ENCODE data around the gene UBA6. TPM values are rescaled to one million over a fixed set of nuclear protein-coding genes. Genes with fewer than 3 reads are reported as not detected.

UBA6 gene
- total and polyA plus RNA-seq, 5 donors = 3.0 to 33.4 (median 19.0) TPM

- no peak for DNase-seq
- WGBS = 91% methylated on average over 2 of the region's 2 CpGs
- H3K9me3 ChIP-seq (ENCODE audit: control insufficient read depth, low read length) = no peaks in the 10 kb centered on the region
- no peak overlapping the region for H3K4me3 ChIP-seq (ENCODE audit: low read length)
- H3K27ac ChIP-seq (ENCODE audit: low read length) = no peak overlapping the region
- no peaks in the 10 kb centered on the region for H3K27me3 ChIP-seq (ENCODE audit: control insufficient read depth, insufficient read depth)
- intact Hi-C loops (cut with DNase I) = no loop called here
- no peak for ATAC-seq
- peaks cover 2% of the 10 kb centered on the region for H3K4me1 ChIP-seq (ENCODE audit: control insufficient read depth, insufficient read depth, low read length)
Observed at GRCh38 chr4:67696061-67696460, 4.9 kb downstream of the UBA6 start.

DNA sequence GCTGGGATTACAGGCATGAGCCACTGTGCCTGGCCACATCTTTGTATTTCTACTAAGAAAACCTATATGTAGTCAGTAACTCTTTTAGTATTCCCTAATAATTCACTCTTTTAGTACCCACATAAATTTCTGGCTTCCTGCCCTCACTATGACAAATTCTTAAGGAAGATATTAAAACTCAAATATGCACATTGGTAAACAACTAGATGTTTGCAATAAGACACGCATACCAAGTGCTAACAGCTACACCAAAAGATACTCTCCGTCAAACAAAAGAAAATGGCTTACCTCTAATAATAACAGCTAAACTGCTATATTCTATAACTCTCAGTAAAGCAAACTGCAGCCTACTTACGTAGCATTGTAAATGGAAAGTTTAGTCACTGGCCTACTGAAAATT, 6.3 kb downstream of the UBA6 start:
- intact Hi-C loops (cut with DNase I) = no loop called here
- ATAC-seq (no peak), DNase-seq (no peak)
- Histone ChIP-seq H3K9me3 (ENCODE audit: control insufficient read depth, low read length) (no peaks in the 10 kb centered on the region), H3K4me1 (ENCODE audit: control insufficient read depth, insufficient read depth, low read length) (peaks cover under 1% of the 10 kb centered on the region), H3K4me3 (ENCODE audit: low read length) (no peak overlapping the region), H3K27ac (ENCODE audit: low read length) (no peak overlapping the region), H3K27me3 (ENCODE audit: control insufficient read depth, insufficient read depth) (no peaks in the 10 kb centered on the region)
- 94% methylated on average over 3 of the region's 3 CpGs for WGBS

DNA sequence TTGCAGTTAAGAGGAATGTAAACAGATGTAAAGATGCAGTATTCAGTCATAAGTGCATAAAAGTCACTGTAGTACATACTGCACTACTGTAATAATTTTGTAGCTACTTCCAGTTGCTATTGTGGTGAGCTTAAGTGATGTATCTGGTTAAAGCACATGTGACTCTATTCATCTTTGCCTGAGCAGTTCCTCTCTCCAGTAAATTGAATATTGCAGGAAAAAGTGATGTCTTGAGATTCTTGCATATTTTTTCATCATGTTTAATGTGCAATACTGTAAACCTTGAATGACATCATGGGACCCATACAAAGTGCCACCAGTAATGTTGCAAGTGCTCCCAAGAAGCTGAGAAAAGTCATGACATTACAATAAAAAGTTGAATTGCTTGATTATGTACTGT, 9.6 kb downstream of the UBA6 start:
- Histone ChIP-seq H3K4me1 (ENCODE audit: control insufficient read depth, insufficient read depth, low read length) (no peaks in the 10 kb centered on the region), H3K27ac (ENCODE audit: low read length) (no peak overlapping the region), H3K9me3 (ENCODE audit: control insufficient read depth, low read length) (no peaks in the 10 kb centered on the region), H3K27me3 (ENCODE audit: control insufficient read depth, insufficient read depth) (no peaks in the 10 kb centered on the region), H3K4me3 (ENCODE audit: low read length) (no peak overlapping the region)
- ATAC-seq (no peak), DNase-seq (no peak)
- intact Hi-C loops (cut with DNase I) = no loop called here

DNA sequence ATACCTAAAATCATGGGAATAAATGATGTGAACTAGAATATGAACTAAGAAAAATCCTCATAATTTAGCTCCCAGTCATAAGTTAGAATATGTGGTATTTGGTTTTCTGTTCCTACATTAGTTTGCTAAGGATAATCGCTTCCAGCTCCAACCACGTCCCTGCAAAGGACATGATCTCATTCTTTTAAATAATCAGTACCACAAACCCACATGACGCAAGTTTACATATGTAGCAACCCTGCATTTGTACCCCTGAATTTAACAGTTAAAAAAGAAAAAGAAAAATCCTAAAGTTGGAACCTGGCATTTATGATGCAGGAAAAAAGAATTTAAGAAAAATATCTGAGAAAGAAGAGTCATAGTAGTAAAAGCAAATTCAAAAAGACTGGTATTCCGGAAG, 13.3 kb downstream of the UBA6 start:
- intact Hi-C loops (cut with DNase I) = no loop called here
- no peaks in the 10 kb centered on the region for H3K9me3 ChIP-seq (ENCODE audit: control insufficient read depth, low read length)
- no peak for DNase-seq
- H3K4me1 ChIP-seq (ENCODE audit: control insufficient read depth, insufficient read depth, low read length) = no peaks in the 10 kb centered on the region
- 83% methylated on average over 4 of the region's 4 CpGs for WGBS
- no peaks in the 10 kb centered on the region for H3K27me3 ChIP-seq (ENCODE audit: control insufficient read depth, insufficient read depth)
- no peak overlapping the region for H3K27ac ChIP-seq (ENCODE audit: low read length)
- no peak overlapping the region for H3K4me3 ChIP-seq (ENCODE audit: low read length)
- no peak for ATAC-seq

GRCh38 chr4:67685532-67685859, 15.5 kb downstream of the UBA6 start:
- Histone ChIP-seq H3K9me3 (ENCODE audit: control insufficient read depth, low read length) (no peaks in the 10 kb centered on the region), H3K4me3 (ENCODE audit: low read length) (no peak overlapping the region), H3K27me3 (ENCODE audit: control insufficient read depth, insufficient read depth) (no peaks in the 10 kb centered on the region), H3K27ac (ENCODE audit: low read length) (no peak overlapping the region), H3K4me1 (ENCODE audit: control insufficient read depth, insufficient read depth, low read length) (no peaks in the 10 kb centered on the region)
- intact Hi-C loops (cut with DNase I) = no loop called here
- ATAC-seq (no peak), DNase-seq (no peak)
- WGBS = 97% methylated on average over 5 of the region's 5 CpGs

GRCh38 chr4:67684839-67685531, 16.0 kb downstream of the UBA6 start:
- no peaks in the 10 kb centered on the region for H3K27me3 ChIP-seq (ENCODE audit: control insufficient read depth, insufficient read depth)
- intact Hi-C loops (cut with DNase I) = no loop called here
- H3K4me3 ChIP-seq (ENCODE audit: low read length) = no peak overlapping the region
- DNase-seq = no peak
- no peaks in the 10 kb centered on the region for H3K4me1 ChIP-seq (ENCODE audit: control insufficient read depth, insufficient read depth, low read length)
- H3K9me3 ChIP-seq (ENCODE audit: control insufficient read depth, low read length) = no peaks in the 10 kb centered on the region
- no peak overlapping the region for H3K27ac ChIP-seq (ENCODE audit: low read length)
- no peak for ATAC-seq
- 99% methylated on average over 1 of the region's 1 CpG for whole genome bisulfite sequencing

DNA sequence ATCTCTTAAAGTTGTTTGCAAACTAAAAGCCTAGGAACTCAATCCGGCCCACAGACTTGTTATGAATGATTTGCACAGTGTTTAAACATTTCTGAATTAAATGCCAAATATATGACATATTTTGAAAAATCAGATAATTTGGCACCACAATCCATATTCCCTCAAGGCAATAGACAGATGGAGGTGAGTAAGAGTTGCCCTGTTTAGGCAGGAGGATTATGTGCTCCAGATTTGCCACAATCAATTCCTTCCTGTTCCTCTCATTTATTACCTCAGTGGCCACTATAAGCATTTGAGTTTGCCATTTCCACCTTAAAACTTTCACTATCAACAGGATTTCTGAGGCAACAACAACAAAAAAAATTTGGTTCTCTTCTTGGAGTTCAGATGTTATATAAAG, 18.7 kb downstream of the UBA6 start:
- Histone ChIP-seq H3K27ac (ENCODE audit: low read length) (no peak overlapping the region), H3K4me1 (ENCODE audit: control insufficient read depth, insufficient read depth, low read length) (no peaks in the 10 kb centered on the region), H3K9me3 (ENCODE audit: control insufficient read depth, low read length) (no peaks in the 10 kb centered on the region), H3K27me3 (ENCODE audit: control insufficient read depth, insufficient read depth) (no peaks in the 10 kb centered on the region), H3K4me3 (ENCODE audit: low read length) (no peak overlapping the region)
- 94% methylated on average over 1 of the region's 1 CpG for WGBS
- DNase-seq (no peak), ATAC-seq (no peak)
- intact Hi-C loops (cut with DNase I) = no loop called here

DNA sequence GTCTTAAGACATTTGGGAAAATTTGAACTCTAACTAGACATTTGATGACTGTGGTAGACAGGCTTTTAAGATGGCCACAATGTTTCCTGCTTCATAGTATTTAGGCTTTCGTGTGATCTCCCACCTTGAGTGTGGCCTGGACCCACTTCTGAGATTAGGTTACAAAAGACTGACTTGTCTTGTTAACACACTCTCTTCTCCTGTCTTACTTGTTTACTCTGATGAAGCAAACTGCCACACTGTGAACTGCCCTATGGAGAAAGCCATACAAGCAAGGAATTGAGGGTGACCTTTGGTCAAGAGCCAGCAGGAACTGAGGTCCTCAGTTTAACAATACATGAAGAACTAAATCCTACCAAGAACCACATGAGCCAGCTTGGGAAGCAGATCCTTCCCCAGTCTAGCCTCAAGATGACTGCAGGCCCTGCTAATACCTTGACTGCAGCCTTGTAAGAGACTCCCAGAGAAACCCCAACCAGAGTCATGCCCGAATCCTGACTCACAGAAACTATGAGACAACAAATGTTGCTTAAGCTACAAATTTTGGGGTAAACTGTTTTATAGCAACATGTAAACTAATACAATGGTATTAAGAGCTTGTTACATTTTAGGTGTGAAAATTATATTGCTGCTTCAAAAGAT, 20.3 kb downstream of the UBA6 start:
- H3K4me1 ChIP-seq (ENCODE audit: control insufficient read depth, insufficient read depth, low read length) = no peaks in the 10 kb centered on the region
- 95% methylated on average over 2 of the region's 2 CpGs for WGBS
- intact Hi-C loops (cut with DNase I) = no loop called here

DNA sequence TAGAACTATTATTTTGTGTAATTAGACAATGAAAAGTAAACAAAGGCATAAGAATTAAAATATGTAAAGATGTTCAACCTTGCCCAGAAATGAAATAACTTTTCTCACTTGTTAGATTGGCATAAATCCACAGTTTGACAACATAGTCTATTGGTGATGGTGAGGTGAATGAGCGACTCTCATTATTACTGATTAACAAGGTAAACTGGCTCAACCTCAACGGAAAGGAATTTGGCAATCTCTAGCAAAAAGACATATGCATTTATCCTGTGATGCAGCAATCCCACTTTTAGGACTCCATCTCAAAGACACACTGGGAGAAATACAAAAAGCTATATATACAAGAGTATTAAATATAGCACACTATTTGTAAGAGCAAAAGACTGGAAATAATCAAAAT, 22.3 kb downstream of the UBA6 start:
- DNase-seq (no peak), ATAC-seq (no peak)
- 92% methylated on average over 2 of the region's 2 CpGs for WGBS
- Histone ChIP-seq H3K4me3 (ENCODE audit: low read length) (no peak overlapping the region), H3K27ac (ENCODE audit: low read length) (no peak overlapping the region), H3K27me3 (ENCODE audit: control insufficient read depth, insufficient read depth) (no peaks in the 10 kb centered on the region), H3K9me3 (ENCODE audit: control insufficient read depth, low read length) (no peaks in the 10 kb centered on the region), H3K4me1 (ENCODE audit: control insufficient read depth, insufficient read depth, low read length) (no peaks in the 10 kb centered on the region)
- intact Hi-C loops (cut with DNase I) = no loop called here

More for the DNA sequence above, 20.3 kb downstream of the UBA6 start:
- no peaks in the 10 kb centered on the region for H3K27me3 ChIP-seq (ENCODE audit: control insufficient read depth, insufficient read depth)
- DNase-seq (no peak), ATAC-seq (no peak)
- no peak overlapping the region for H3K27ac ChIP-seq (ENCODE audit: low read length)
- H3K9me3 ChIP-seq (ENCODE audit: control insufficient read depth, low read length) = no peaks in the 10 kb centered on the region
- H3K4me3 ChIP-seq (ENCODE audit: low read length) = no peak overlapping the region

DNA sequence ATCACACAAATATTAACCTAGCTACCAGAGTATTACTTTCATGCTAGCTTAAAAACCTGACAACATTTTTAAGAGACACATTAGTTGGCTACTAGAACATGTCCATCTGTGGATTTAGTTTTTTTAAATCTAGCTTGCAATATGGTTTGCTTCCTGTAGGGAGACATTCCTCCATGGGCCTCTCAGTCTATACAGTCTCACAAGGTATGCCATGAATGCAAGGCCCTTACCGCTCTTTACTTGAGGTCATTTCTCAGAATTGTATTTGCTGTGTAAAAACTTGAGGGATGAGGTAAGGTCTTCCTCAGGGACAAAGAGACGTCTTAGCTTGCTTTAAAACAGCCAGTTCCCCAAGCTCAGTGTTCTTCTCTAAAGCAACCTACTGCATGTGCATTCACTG, 26.9 kb downstream of the UBA6 start:
- H3K4me1 ChIP-seq (ENCODE audit: control insufficient read depth, insufficient read depth, low read length) = no peaks in the 10 kb centered on the region
- H3K4me3 ChIP-seq (ENCODE audit: low read length) = no peak overlapping the region
- H3K27ac ChIP-seq (ENCODE audit: low read length) = no peak overlapping the region
- ATAC-seq (no peak), DNase-seq (no peak)
- no peaks in the 10 kb centered on the region for H3K27me3 ChIP-seq (ENCODE audit: control insufficient read depth, insufficient read depth)
- intact Hi-C loops (cut with DNase I) = no loop called here
- 90% methylated on average over 2 of the region's 2 CpGs for WGBS
- no peaks in the 10 kb centered on the region for H3K9me3 ChIP-seq (ENCODE audit: control insufficient read depth, low read length)

- Histone ChIP-seq H3K4me1 (ENCODE audit: control insufficient read depth, insufficient read depth, low read length) (no peaks in the 10 kb centered on the region), H3K27ac (ENCODE audit: low read length) (no peak overlapping the region), H3K9me3 (ENCODE audit: control insufficient read depth, low read length) (no peaks in the 10 kb centered on the region), H3K27me3 (ENCODE audit: control insufficient read depth, insufficient read depth) (no peaks in the 10 kb centered on the region), H3K4me3 (ENCODE audit: low read length) (no peak overlapping the region)
- ATAC-seq = no peak
- WGBS = 95% methylated on average over 3 of the region's 3 CpGs
- intact Hi-C loops (cut with DNase I) = no loop called here
- DNase-seq = no peak
Observed at GRCh38 chr4:67668315-67668714, 32.6 kb downstream of the UBA6 start.

- Histone ChIP-seq H3K9me3 (ENCODE audit: control insufficient read depth, low read length) (peaks cover 2% of the 10 kb centered on the region), H3K27ac (ENCODE audit: low read length) (no peak overlapping the region), H3K27me3 (ENCODE audit: control insufficient read depth, insufficient read depth) (no peaks in the 10 kb centered on the region), H3K4me1 (ENCODE audit: control insufficient read depth, insufficient read depth, low read length) (no peaks in the 10 kb centered on the region), H3K4me3 (ENCODE audit: low read length) (no peak overlapping the region)
- intact Hi-C loops (cut with DNase I) = no loop called here
- 98% methylated on average over 4 of the region's 4 CpGs for WGBS
- ATAC-seq (no peak), DNase-seq (no peak)
Observed at GRCh38 chr4:67660418-67660817, 40.5 kb downstream of the UBA6 start.
